AG04450 (cell line): ENCODE results near the gene ATP2C2. TPM values are rescaled to one million over a fixed set of nuclear protein-coding genes. Genes with fewer than 3 reads are reported as not detected.

Experiments
- CTCF ChIA-PET: fragments of 300-600, 350-600 bp; formaldehyde crosslinking; extraction: SDS; loops from one replicate; lab custom pipeline; 2022; ENCODE audit warnings: antibody characterized with exemption, inconsistent platforms; lab: Charles Lee
- POLR2A ChIA-PET: fragments of 350-600 bp; formaldehyde crosslinking; extraction: SDS; loops from one replicate; lab custom pipeline; 2021; ENCODE audit warnings: antibody characterized with exemption, inconsistent platforms; lab: Yijun Ruan, JAX
- DNase-seq: peaks from one replicate; pipeline ENCODE4 v3.0.0-alpha.2; 2011; ENCODE audit warnings: low read depth, low spot score
- H3K27ac ChIP-seq: one replicate; pipeline ENCODE4 v1.5.1; 2012; ENCODE audit warnings: low read depth, low read length, control low read depth
- H3K27me3 ChIP-seq: one replicate; pipeline ENCODE4 v1.6.0; 2012; ENCODE audit warnings: low read length; ENCODE audit not compliant: control insufficient read depth, insufficient read depth
- H3K4me3 ChIP-seq: 2 replicates; pipeline ENCODE4 v1.5.1; 2011; ENCODE audit warnings: mild to moderate bottlenecking, low read depth, low read length, control low read depth
- H3K9me3 ChIP-seq: 2 replicates; pipeline ENCODE4 v1.5.1; 2012; ENCODE audit warnings: low read length; ENCODE audit not compliant: control insufficient read depth, insufficient read depth
- polyA plus RNA-seq: library from polyadenylated mRNA; depleted of rRNA; stranded (reverse); fragments of >200 nt; gene quantifications from 2 replicates; pipeline ENCODE4 v1.2.3, GENCODE V29; 2011
- TF ChIP-seq, protein P1 (sequence below): IDR thresholded peaks from 2 replicates; pipeline ENCODE4 v1.5.1; 2011; ENCODE audit warnings: low read depth, low read length, control low read depth, inconsistent platforms

The ATP2C2 gene
- polyA plus RNA-seq, 1 experiment, result not detected

GRCh38 chr16:84482951-84483881 is 114.9 kb downstream of the ATP2C2 start:
- CTCF ChIA-PET, result interaction anchor here (0.7 to 3.3 kb wide), 11 partner anchors 204 to 418 kb away, joined by 3 to 46 read pairs (median 5); partner anchors contain the start of gene TAF1C
- no peak for DNase-seq
- TF ChIP-seq, protein P1, sequence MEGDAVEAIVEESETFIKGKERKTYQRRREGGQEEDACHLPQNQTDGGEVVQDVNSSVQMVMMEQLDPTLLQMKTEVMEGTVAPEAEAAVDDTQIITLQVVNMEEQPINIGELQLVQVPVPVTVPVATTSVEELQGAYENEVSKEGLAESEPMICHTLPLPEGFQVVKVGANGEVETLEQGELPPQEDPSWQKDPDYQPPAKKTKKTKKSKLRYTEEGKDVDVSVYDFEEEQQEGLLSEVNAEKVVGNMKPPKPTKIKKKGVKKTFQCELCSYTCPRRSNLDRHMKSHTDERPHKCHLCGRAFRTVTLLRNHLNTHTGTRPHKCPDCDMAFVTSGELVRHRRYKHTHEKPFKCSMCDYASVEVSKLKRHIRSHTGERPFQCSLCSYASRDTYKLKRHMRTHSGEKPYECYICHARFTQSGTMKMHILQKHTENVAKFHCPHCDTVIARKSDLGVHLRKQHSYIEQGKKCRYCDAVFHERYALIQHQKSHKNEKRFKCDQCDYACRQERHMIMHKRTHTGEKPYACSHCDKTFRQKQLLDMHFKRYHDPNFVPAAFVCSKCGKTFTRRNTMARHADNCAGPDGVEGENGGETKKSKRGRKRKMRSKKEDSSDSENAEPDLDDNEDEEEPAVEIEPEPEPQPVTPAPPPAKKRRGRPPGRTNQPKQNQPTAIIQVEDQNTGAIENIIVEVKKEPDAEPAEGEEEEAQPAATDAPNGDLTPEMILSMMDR, result no peak
- Histone ChIP-seq H3K27me3 (no peaks in the 10 kb centered on the region), H3K4me3 (no peak overlapping the region), H3K27ac (no peak overlapping the region), H3K9me3 (no peaks in the 10 kb centered on the region; the same call in 1 of the 2 replicates)
- POLR2A ChIA-PET, result no interaction called here

GRCh38 chr16:84483882-84484565 is 115.7 kb downstream of the ATP2C2 start:
- Histone ChIP-seq H3K27ac (no peak overlapping the region), H3K4me3 (no peak overlapping the region), H3K9me3 (no peaks in the 10 kb centered on the region; the same call in 1 of the 2 replicates), H3K27me3 (no peaks in the 10 kb centered on the region)
- CTCF ChIA-PET, result interaction anchor here (0.6 to 3.3 kb wide), 41 partner anchors 8 to 418 kb away, joined by 3 to 46 read pairs (median 4); partner anchors contain the start of genes MBTPS1 and TAF1C
- DNase-seq, result no peak
- POLR2A ChIA-PET, result no interaction called here
- TF ChIP-seq, protein P1, result no peak

DNA sequence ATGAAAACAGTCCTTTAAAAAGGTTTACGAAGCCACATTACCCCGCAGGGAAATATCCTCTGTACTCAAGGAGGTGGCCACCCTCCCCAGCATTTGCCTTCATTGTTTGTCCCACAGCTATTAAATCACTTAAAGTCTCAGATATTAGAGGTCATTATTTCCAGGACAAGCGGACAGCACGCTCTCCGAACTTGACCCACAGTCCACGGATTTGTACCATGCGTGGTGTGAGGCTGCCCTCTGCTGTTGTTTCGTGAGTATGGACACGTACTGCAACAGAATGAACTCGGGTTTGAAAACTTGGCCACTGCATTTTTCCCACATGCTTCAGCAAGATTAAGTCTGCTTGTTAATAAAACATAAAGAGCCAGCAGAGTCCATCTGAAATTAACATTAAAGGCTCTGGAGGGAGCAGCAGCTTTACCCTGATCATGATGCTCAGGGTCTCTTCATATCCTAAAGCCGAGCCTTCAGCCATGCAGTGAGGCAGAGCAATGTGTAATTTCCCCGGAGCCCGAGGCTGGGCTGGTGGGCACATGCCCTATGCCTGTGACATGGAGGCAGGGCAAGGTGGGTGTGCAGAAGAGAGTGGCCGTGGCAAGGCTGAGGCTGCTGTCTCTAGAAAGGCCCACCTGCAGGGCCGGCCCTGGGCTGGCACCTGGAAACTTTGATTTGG is 116.4 kb downstream of the ATP2C2 start:
- ChIA-PET POLR2A (no interaction called here), CTCF (interaction anchor here (0.6 to 3.3 kb wide), 40 partner anchors 8 to 419 kb away, joined by 3 to 46 read pairs (median 4); partner anchors contain the start of genes MBTPS1 and TAF1C)
- TF ChIP-seq, protein P1, result peak; percentile 82
- H3K9me3 ChIP-seq, result no peaks in the 10 kb centered on the region; the same call in 1 of the 2 replicates
- H3K27ac ChIP-seq, result no peak overlapping the region
- DNase-seq, result peak; percentile 36
- no peaks in the 10 kb centered on the region for H3K27me3 ChIP-seq
- H3K4me3 ChIP-seq, result no peak overlapping the region

DNA sequence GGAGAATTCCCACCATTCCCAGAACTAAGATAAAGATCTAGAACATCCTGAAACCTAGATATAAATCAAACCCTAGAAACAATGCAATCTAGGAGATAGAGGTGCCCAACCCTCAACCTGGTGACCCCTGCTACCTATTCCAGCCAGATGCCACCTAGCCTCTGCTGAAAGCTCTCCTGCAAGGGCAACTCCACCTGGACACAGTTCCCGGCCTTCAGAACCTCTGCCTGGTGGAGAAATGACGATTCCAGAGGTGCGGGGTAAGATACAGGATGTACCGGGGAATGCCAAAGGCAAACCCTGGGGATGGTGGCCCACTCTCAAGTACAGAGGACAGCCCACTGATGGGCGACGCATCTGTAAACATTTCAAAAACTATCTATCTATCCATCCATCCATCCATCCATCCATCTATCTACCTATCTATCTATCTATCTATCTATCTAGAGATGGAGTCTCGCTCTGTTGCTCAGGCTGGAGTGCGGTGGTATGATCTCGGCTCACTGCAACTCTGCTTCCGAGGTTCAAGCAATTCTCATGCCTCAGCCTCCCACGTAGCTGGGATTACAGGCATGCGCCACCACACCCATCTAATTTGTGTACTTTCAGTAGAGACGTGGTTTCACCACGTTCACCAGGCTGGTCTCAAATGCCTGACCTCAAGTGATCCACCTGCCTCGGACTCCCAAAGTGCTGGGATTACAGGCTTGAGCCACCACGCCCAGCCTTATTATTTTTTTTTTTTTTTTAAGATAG is 117.1 kb downstream of the ATP2C2 start:
- Histone ChIP-seq H3K27me3 (no peaks in the 10 kb centered on the region), H3K4me3 (no peak overlapping the region), H3K9me3 (no peaks in the 10 kb centered on the region; the same call in 1 of the 2 replicates), H3K27ac (no peak overlapping the region)
- no peak for DNase-seq
- POLR2A ChIA-PET, result no interaction called here
- CTCF ChIA-PET, result interaction anchor here (1.3 to 1.7 kb wide), 4 partner anchors 8 to 401 kb away, joined by 4 to 17 read pairs (median 4); no protein-coding TSS in a partner anchor
- TF ChIP-seq, protein P1, result no peak
